GM18505 (cell line): Measurements from ENCODE around the gene XKRX.

Experiments used
- ATAC-seq: cut with Tn5 transposase; IDR thresholded peaks from one replicate; pipeline ENCODE4 v1.9.1; 2021; ENCODE audit not compliant: unreplicated experiment
- POLR2A ChIP-seq: IDR thresholded peaks from 4 replicates; pipeline ENCODE4 v1.6.1; 2011; ENCODE audit warnings: borderline replicate concordance; ENCODE audit not compliant: insufficient read depth, insufficient read length; ENCODE audit errors: extremely low read depth

Gene XKRX

GRCh38 chrX:100870527-100870926, 58.2 kb downstream of the XKRX start:
- ATAC-seq = no peak
- no peak for TF ChIP-seq POLR2A

GRCh38 chrX:100868273-100868672, 60.4 kb downstream of the XKRX start:
- no peak for TF ChIP-seq POLR2A
- no peak for ATAC-seq

- TF ChIP-seq POLR2A = no peak
- no peak for ATAC-seq
Observed at GRCh38 chrX:100864657-100865391, 63.9 kb downstream of the XKRX start.
